AG09319 (cell line): ENCODE measurements around the gene SYT14.
"Not testable (repeated sequence)": the region's sequence is repeated elsewhere in the genome, so short reads cannot be mapped to it uniquely, and the experiment has no call there.

Source experiments
- DNase-seq: peaks from one replicate; pipeline ENCODE4 v3.0.0-alpha.2; 2010; ENCODE audit warnings: low read depth; ENCODE audit errors: extremely low read depth
- CTCF ChIP-seq: IDR thresholded peaks from 2 replicates; pipeline ENCODE4 v1.5.1; 2011; ENCODE audit warnings: low read depth, mild to moderate bottlenecking, inconsistent platforms, low read length, moderate library complexity

SYT14 gene

DNA sequence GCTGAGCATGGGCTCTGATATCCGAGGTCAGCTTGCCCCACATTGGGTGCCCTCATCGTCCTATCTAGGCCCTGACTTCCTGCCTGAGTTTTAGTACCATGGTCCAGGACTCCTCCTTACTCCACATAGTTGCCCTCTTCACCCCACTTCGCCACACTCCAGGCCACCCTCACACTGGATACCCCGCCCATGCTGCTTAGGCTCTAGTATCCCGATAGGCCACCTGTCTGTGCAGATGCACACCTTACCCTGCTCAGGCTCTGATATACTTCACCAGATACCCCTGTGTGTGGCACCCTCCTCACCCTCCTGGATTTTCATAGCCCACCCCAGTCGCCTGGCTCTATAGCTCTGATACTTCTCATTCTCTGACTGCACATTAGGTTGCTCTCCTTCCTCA is 149.0 kb downstream of the SYT14 start:
- DNase-seq, result no peak

GRCh38 chr1:210089855-210090254 is 151.8 kb downstream of the SYT14 start:
- TF ChIP-seq CTCF, result no peak

More for the DNA sequence above, 149.0 kb downstream of the SYT14 start:
- no peak for TF ChIP-seq CTCF

GRCh38 chr1:210092366-210092765 is 154.3 kb downstream of the SYT14 start:
- no peak for TF ChIP-seq CTCF
- DNase-seq, result no peak

More at GRCh38 chr1:210089855-210090254, 151.8 kb downstream of the SYT14 start:
- DNase-seq, result no peak

GRCh38 chr1:210093461-210093860 is 155.4 kb downstream of the SYT14 start:
- TF ChIP-seq CTCF, result no peak
- DNase-seq, result no peak

DNA sequence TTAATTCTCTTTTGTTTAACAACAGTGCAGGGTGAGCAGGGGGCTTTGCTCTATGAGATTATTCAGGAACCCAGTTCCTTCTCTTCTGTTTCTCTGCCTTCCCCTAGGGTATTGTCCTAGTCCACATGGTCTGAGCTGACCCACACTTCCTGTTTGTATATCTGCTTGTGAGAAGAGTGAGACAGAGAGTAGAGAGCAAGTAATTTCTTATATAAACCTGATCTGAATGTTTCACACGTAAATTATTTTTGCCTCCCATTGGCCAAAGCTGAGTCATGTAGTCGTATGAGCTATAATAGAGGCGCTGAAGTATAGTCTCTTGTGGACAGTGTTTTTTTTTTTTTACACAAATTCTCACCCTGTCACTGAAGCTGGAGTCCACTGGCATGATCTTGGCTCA is 160.3 kb downstream of the SYT14 start:
- DNase-seq, result no peak
- TF ChIP-seq CTCF, result no peak

DNA sequence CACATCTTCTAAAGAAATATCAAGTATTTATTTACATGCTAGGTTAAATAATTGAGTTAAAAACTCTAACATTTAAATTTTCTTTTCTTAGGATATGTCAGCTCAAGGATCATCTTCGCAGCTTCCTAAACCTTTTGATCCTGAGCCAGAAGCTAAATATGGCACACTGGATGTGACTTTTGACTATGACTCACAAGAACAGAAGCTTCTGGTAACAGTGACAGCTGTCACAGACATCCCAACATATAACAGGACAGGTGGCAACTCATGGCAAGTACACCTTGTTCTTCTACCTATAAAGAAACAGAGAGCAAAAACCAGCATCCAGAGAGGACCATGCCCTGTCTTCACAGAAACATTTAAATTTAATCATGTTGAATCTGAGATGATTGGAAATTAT is 161.9 kb downstream of the SYT14 start:
- no peak for TF ChIP-seq CTCF
- no peak for DNase-seq

- no peak for DNase-seq
- TF ChIP-seq CTCF, result no peak
Measured at GRCh38 chr1:210104103-210104502, 166.1 kb downstream of the SYT14 start.

DNA sequence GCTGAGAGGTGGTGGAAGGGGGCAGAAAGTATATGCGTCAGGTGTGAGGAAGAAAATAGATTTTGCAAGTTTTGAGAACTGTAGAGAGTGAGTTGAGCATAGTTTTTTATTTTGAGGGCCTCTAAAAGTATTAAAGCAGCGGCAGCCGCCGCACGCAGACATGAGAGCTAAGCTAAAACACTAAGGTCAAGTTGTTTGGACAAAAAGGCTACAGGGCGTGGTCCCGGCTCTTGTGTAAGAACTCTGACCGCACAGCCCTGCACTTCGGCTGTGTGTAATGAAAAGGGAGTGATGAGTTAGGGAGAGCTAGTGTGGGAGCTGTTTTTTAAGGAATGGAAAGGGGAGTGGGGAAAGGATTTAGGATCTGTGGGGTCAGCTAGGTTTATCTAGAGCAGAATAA is 174.9 kb downstream of the SYT14 start:
- DNase-seq, result not testable (repeated sequence)
